ENCODE results near the gene CDK14.

Gene CDK14

GRCh38 chr7:91085175-91085574 is 489.1 kb downstream of the CDK14 start:
- no peak for TF ChIP-seq CEBPB (IDR thresholded peaks at IDR 0.05)
- TF ChIP-seq TEAD4 (IDR thresholded peaks at IDR 0.05), result no peak
- TF ChIP-seq EP300 (IDR thresholded peaks at IDR 0.05; ENCODE audit: borderline replicate concordance), result no peak
- TF ChIP-seq EGR1 (IDR thresholded peaks at IDR 0.05), result no peak
- no peak for TF ChIP-seq REST (IDR thresholded peaks at IDR 0.05; ENCODE audit: low read depth)
- no peak for TF ChIP-seq TAF1 (IDR thresholded peaks at IDR 0.05; ENCODE audit: low read depth)
- TF ChIP-seq CREB1 (IDR thresholded peaks at IDR 0.05; ENCODE audit: low read depth), result no peak
- no peak for TF ChIP-seq USF1 (IDR thresholded peaks at IDR 0.05)
- no peak for TF ChIP-seq RAD21 (IDR thresholded peaks at IDR 0.05; ENCODE audit: low read depth)
- TF ChIP-seq YY1 (IDR thresholded peaks at IDR 0.05; ENCODE audit: low read depth), result no peak
- no peak for TF ChIP-seq TCF12 (IDR thresholded peaks at IDR 0.05; ENCODE audit: low read depth)
- no peak for TF ChIP-seq FOXM1 (IDR thresholded peaks at IDR 0.05; ENCODE audit: borderline replicate concordance, low read depth)
- no peak for TF ChIP-seq NFIC (IDR thresholded peaks at IDR 0.05)
- TF ChIP-seq ZBTB7A (IDR thresholded peaks at IDR 0.05; ENCODE audit: low read depth), result no peak

- no peak for TF ChIP-seq USF1 (IDR thresholded peaks at IDR 0.05)
- TF ChIP-seq CREB1 (IDR thresholded peaks at IDR 0.05; ENCODE audit: low read depth), result no peak
- no peak for TF ChIP-seq REST (IDR thresholded peaks at IDR 0.05; ENCODE audit: low read depth)
- no peak for TF ChIP-seq CEBPB (IDR thresholded peaks at IDR 0.05)
- TF ChIP-seq EGR1 (IDR thresholded peaks at IDR 0.05), result no peak
- TF ChIP-seq TEAD4 (IDR thresholded peaks at IDR 0.05), result no peak
- no peak for TF ChIP-seq EP300 (IDR thresholded peaks at IDR 0.05; ENCODE audit: borderline replicate concordance)
- TF ChIP-seq TCF12 (IDR thresholded peaks at IDR 0.05; ENCODE audit: low read depth), result no peak
- TF ChIP-seq RAD21 (IDR thresholded peaks at IDR 0.05; ENCODE audit: low read depth), result no peak
- TF ChIP-seq YY1 (IDR thresholded peaks at IDR 0.05; ENCODE audit: low read depth), result no peak
- TF ChIP-seq FOXM1 (IDR thresholded peaks at IDR 0.05; ENCODE audit: borderline replicate concordance, low read depth), result no peak
- TF ChIP-seq ZBTB7A (IDR thresholded peaks at IDR 0.05; ENCODE audit: low read depth), result no peak
- TF ChIP-seq, protein P1, sequence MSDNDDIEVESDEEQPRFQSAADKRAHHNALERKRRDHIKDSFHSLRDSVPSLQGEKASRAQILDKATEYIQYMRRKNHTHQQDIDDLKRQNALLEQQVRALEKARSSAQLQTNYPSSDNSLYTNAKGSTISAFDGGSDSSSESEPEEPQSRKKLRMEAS (IDR thresholded peaks at IDR 0.05), result no peak
- TF ChIP-seq TAF1 (IDR thresholded peaks at IDR 0.05; ENCODE audit: low read depth), result no peak
Observed at GRCh38 chr7:91086200-91086599, 490.1 kb downstream of the CDK14 start.

GRCh38 chr7:91088156-91088555 is 492.0 kb downstream of the CDK14 start:
- TF ChIP-seq REST (IDR thresholded peaks at IDR 0.05; ENCODE audit: low read depth) (no peak), CREB1 (IDR thresholded peaks at IDR 0.05; ENCODE audit: low read depth) (no peak), RAD21 (IDR thresholded peaks at IDR 0.05; ENCODE audit: low read depth) (no peak), USF1 (IDR thresholded peaks at IDR 0.05) (no peak), TCF12 (IDR thresholded peaks at IDR 0.05; ENCODE audit: low read depth) (no peak), NFIC (IDR thresholded peaks at IDR 0.05) (no peak), CEBPB (IDR thresholded peaks at IDR 0.05) (no peak), ZBTB7A (IDR thresholded peaks at IDR 0.05; ENCODE audit: low read depth) (no peak), YY1 (IDR thresholded peaks at IDR 0.05; ENCODE audit: low read depth) (no peak), EP300 (IDR thresholded peaks at IDR 0.05; ENCODE audit: borderline replicate concordance) (no peak), TEAD4 (IDR thresholded peaks at IDR 0.05) (no peak), TAF1 (IDR thresholded peaks at IDR 0.05; ENCODE audit: low read depth) (no peak), FOXM1 (IDR thresholded peaks at IDR 0.05; ENCODE audit: borderline replicate concordance, low read depth) (no peak), EGR1 (IDR thresholded peaks at IDR 0.05) (no peak)
- TF ChIP-seq, protein P1 (IDR thresholded peaks at IDR 0.05), result no peak

DNA sequence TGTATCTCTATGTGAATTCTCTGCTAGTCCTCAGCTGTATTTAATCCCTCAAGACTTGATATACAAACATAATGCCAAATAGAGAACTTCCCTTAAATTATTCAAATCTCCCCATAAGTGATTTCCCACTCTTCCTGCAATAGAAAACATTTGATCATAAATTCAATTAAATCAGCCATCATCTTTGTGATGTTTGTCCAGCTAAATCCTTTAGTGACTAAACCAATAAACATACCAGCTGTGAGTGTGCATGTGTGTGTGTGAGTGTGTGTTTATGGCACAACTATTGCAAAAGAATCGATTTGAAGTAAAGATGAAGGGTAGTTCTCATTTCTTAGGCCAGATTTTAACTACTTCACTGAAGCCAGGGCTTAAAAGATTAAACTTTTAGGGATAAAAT is 492.6 kb downstream of the CDK14 start:
- TF ChIP-seq YY1 (IDR thresholded peaks at IDR 0.05; ENCODE audit: low read depth), result no peak
- TF ChIP-seq REST (IDR thresholded peaks at IDR 0.05; ENCODE audit: low read depth), result no peak
- no peak for TF ChIP-seq NFIC (IDR thresholded peaks at IDR 0.05)
- TF ChIP-seq FOXM1 (IDR thresholded peaks at IDR 0.05; ENCODE audit: borderline replicate concordance, low read depth), result no peak
- TF ChIP-seq TCF12 (IDR thresholded peaks at IDR 0.05; ENCODE audit: low read depth), result no peak
- TF ChIP-seq CREB1 (IDR thresholded peaks at IDR 0.05; ENCODE audit: low read depth), result no peak
- no peak for TF ChIP-seq TEAD4 (IDR thresholded peaks at IDR 0.05)
- TF ChIP-seq EP300 (IDR thresholded peaks at IDR 0.05; ENCODE audit: borderline replicate concordance), result no peak
- TF ChIP-seq TAF1 (IDR thresholded peaks at IDR 0.05; ENCODE audit: low read depth), result no peak
- no peak for TF ChIP-seq EGR1 (IDR thresholded peaks at IDR 0.05)
- TF ChIP-seq USF1 (IDR thresholded peaks at IDR 0.05), result no peak
- no peak for TF ChIP-seq CEBPB (IDR thresholded peaks at IDR 0.05)
- TF ChIP-seq RAD21 (IDR thresholded peaks at IDR 0.05; ENCODE audit: low read depth), result no peak
- no peak for TF ChIP-seq ZBTB7A (IDR thresholded peaks at IDR 0.05; ENCODE audit: low read depth)
